Left ventricle myocardium superior (tissue), 1 donor: ENCODE measurements around the gene XPNPEP2. TPM values are rescaled to one million over a fixed set of nuclear protein-coding genes. Genes with fewer than 3 reads are reported as not detected.

Experiments
- ATAC-seq: fragments of 200-7000 bp; cut with Tn5 transposase; one replicate; pipeline ENCODE4 v1.9.1; 2020; ENCODE audit warnings: mild to moderate bottlenecking, moderate library complexity
- DNase-seq: peaks from one replicate; pipeline ENCODE4 v3.0.0-alpha.2; 2020
- intact Hi-C: fragments of 100-400 bp; cut with micrococcal nuclease; formaldehyde crosslinking; loops from one replicate; pipeline ENCODE4 v1.11.0; 2022
- total RNA-seq: library from RNA; stranded (reverse); fragmentation: NEBNext Ultra II Directional; extraction: Animal tissue kit (Norgen Biotek cat#: 25700); gene quantifications from one replicate; pipeline ENCODE4 v1.2.1, GENCODE V29; 2021
- donor health status: DM: no; HTN: yes; CAD: no; lungs with severe emphysema.

The XPNPEP2 gene
- total RNA-seq, 1 donor from 2014 or later = 0.92 TPM

GRCh38 chrX:129788527-129788926 lies 49.7 kb downstream of the XPNPEP2 start:
- intact Hi-C loops = no loop called here
- ATAC-seq = no peak
- DNase-seq = no peak

- intact Hi-C loops = no loop called here
- ATAC-seq (no peak), DNase-seq (no peak)
Observed at GRCh38 chrX:129790146-129790545, 51.4 kb downstream of the XPNPEP2 start.

- DNase-seq = no peak
- no peak for ATAC-seq
- intact Hi-C loops = no loop called here
Observed at GRCh38 chrX:129790808-129791207, 52.0 kb downstream of the XPNPEP2 start.

- ATAC-seq (no peak), DNase-seq (no peak)
- intact Hi-C loops = no loop called here
Observed at GRCh38 chrX:129791336-129791735, 52.6 kb downstream of the XPNPEP2 start.

- no peak for DNase-seq
- intact Hi-C loops = no loop called here
Observed at GRCh38 chrX:129791961-129792570, 53.3 kb downstream of the XPNPEP2 start.

GRCh38 chrX:129792586-129793291 lies 54.0 kb downstream of the XPNPEP2 start:
- intact Hi-C loops = no loop called here
- ATAC-seq (no peak), DNase-seq (no peak)

More at GRCh38 chrX:129791961-129792570, 53.3 kb downstream of the XPNPEP2 start:
- ATAC-seq = no peak

GRCh38 chrX:129793604-129794191 lies 54.9 kb downstream of the XPNPEP2 start:
- intact Hi-C loops = no loop called here
- no peak for DNase-seq
- no peak for ATAC-seq

GRCh38 chrX:129795584-129795983 lies 56.8 kb downstream of the XPNPEP2 start:
- DNase-seq = no peak
- intact Hi-C loops = no loop called here
- no peak for ATAC-seq

- intact Hi-C loops = no loop called here
- ATAC-seq (no peak), DNase-seq (no peak)
Observed at GRCh38 chrX:129797251-129797906, 58.6 kb downstream of the XPNPEP2 start.

- intact Hi-C loops = no loop called here
- ATAC-seq (no peak), DNase-seq (no peak)
Observed at GRCh38 chrX:129798456-129798855, 59.7 kb downstream of the XPNPEP2 start.

- intact Hi-C loops = no loop called here
- ATAC-seq (no peak), DNase-seq (no peak)
Observed at GRCh38 chrX:129798888-129799287, 60.1 kb downstream of the XPNPEP2 start.

GRCh38 chrX:129800186-129800585 lies 61.4 kb downstream of the XPNPEP2 start:
- DNase-seq (no peak), ATAC-seq (no peak)
- intact Hi-C loops = no loop called here

- ATAC-seq (no peak), DNase-seq (no peak)
- intact Hi-C loops = no loop called here
Observed at GRCh38 chrX:129802863-129803262, 64.1 kb downstream of the XPNPEP2 start.

GRCh38 chrX:129804806-129805205 lies 66.0 kb downstream of the XPNPEP2 start:
- intact Hi-C loops = no loop called here
- DNase-seq (no peak), ATAC-seq (no peak)

GRCh38 chrX:129808158-129808828 lies 69.5 kb downstream of the XPNPEP2 start:
- intact Hi-C loops = no loop called here
- no peak for DNase-seq
- ATAC-seq = no peak

- DNase-seq (no peak), ATAC-seq (no peak)
- intact Hi-C loops = no loop called here
Observed at GRCh38 chrX:129808829-129809796, 70.3 kb downstream of the XPNPEP2 start.

GRCh38 chrX:129813662-129814368 lies 75.0 kb downstream of the XPNPEP2 start:
- intact Hi-C loops = no loop called here
- DNase-seq (no peak), ATAC-seq (no peak)

GRCh38 chrX:129818123-129818522 lies 79.3 kb downstream of the XPNPEP2 start:
- ATAC-seq (no peak), DNase-seq (no peak)
- intact Hi-C loops = no loop called here
